HK-2 (cell line): ENCODE data around the gene ATP6AP2.
"Not testable (repeated sequence)": the region's sequence is repeated elsewhere in the genome, so short reads cannot be mapped to it uniquely, and the experiment has no call there.

Experiments
- DNase-seq: peaks from one replicate; pipeline ENCODE4 v3.0.0-alpha.2; 2018; ENCODE audit not compliant: unreplicated experiment

ATP6AP2 gene

GRCh38 chrX:40575411-40575810, 5.4 kb upstream of the ATP6AP2 start:
- not testable (repeated sequence) for DNase-seq

- DNase-seq, result no peak
These were observed 4.5 kb upstream of the ATP6AP2 start for GRCh38 chrX:40576291-40576690.

- DNase-seq, result no peak
These were observed 2.6 kb upstream of the ATP6AP2 start for GRCh38 chrX:40578039-40578695.

GRCh38 chrX:40579141-40579540, 1.6 kb upstream of the ATP6AP2 start:
- no peak for DNase-seq

- DNase-seq, result no peak
These were observed 752 bp upstream of the ATP6AP2 start for GRCh38 chrX:40579900-40580536.

DNA sequence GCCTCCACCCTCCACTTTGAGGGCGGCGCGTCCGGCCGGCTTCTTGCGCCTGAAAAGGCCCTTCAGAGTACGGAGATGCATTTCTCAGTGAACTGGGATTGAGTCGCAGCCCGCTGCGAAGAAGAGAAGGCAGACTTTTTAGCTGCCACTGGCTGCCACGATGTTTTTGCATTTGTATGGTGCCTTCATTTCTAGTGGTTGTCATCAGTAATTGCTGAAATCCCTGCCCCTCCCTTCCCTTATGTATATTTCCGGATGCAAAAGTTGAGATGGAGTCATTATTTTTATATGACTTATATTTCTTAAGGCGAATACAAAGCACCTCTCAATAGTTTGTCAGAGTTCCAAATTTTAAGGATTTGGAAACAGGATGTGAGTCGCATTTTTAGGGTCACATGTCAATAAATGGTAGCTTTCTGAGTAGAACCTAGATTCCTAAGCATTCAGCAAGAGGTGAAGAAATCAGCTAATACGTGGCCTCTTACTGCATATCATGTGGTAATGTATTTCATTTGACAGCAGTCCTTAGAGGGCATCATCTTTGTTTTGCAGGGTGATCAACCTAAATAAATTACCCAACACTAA, 658 bp downstream of the ATP6AP2 start:
- no peak for DNase-seq

DNA sequence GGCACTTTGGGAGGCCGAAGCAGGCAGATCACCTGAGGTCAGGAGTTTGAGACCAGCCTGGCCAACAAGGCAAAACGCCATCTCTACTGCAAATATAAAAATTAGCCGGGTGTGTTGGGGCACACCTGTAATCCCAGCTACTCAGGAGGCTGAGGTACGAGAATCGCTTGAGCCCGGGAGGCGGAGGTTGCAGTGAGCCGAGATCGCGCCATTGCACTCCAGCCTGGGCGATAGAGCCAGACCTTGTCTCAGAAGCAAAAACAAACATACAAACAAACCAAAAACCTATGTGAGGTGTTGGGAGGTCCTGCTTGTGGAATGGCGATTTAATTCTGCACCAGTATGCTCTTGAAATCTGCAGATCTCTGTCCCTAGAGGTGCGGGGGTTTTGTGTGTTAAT, 1.4 kb downstream of the ATP6AP2 start:
- not testable (repeated sequence) for DNase-seq

- no peak for DNase-seq
These were observed 2.0 kb downstream of the ATP6AP2 start for GRCh38 chrX:40582811-40583210.

GRCh38 chrX:40587623-40588022, 6.9 kb downstream of the ATP6AP2 start:
- not testable (repeated sequence) for DNase-seq

DNA sequence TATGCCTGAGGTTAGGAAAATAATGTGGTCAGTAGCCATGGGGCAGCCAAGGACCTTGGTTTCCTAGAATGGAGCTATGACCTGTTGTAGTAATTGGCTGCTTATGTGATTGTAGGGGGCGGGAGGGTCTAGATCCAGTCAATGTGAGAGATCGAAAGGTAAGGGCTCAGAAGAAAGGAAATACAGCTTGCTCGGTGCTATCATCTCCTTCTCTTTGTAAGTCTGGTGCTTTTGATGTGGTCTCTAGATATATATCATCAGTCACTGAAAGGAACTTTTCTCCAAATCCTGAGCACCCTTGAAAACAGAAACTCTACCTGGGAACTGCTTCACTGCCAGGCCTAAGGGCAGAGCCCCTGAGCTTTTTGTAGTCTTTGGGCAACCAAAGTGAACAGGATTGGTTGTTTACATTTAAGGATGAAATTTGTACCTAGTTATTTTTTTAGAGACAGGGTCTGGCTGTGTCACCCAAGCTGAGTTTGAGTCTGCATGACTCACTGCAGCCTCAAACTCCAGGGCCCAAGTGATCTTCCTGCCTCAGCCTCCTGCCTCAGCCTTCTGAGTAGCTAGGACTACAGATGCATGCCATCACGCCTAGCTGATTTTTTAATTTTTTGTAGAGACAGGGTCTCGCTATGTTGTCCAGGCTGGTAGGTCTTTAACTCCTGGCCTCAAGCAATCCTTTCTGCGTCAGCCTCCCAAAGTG, 9.0 kb downstream of the ATP6AP2 start:
- DNase-seq, result not testable (repeated sequence)

GRCh38 chrX:40603446-40603845, 22.7 kb downstream of the ATP6AP2 start:
- no peak for DNase-seq

- no peak for DNase-seq
These were observed 26.6 kb downstream of the ATP6AP2 start for GRCh38 chrX:40607381-40607780.

DNA sequence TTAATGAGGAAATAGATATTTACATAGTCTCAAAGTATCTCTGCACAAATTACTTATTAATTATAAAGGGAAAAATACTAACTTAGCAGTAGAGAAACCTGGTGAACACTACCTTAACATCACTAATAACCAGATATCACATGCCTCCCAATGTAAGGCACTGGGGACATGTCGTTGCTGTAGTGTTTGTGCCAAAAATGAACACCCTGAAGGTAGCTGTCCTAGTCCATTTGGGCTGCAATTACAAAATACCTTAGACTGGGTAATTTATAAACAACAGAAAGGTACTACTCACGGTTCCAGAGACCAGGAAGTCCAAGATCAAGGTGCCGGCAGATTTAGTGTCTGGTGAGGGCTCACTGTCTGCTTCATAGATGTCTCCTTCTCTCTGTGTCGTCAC, 31.7 kb downstream of the ATP6AP2 start:
- DNase-seq, result no peak

- DNase-seq, result no peak
These were observed 35.2 kb downstream of the ATP6AP2 start for GRCh38 chrX:40615976-40616375.

DNA sequence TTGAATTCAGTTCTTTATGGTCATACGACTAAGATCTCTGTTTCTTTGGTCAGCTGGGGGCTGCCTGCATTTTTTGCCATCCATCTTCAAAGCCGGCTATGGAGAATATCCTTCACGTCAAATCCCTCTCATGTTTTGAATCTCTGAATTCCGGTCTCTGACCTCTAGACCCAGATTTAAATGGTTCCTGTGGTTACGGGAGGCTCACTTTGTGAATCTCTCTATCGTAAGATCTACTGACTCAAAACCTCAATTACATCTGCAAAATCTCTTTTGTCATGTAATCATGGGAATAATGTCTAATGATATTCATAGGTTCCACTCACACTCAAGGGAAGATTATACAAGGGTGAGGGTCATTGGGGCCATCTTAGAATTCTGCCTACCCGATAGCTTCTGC, 36.8 kb downstream of the ATP6AP2 start:
- DNase-seq, result no peak

- DNase-seq, result no peak
These were observed 41.8 kb downstream of the ATP6AP2 start for GRCh38 chrX:40622479-40623138.

GRCh38 chrX:40623139-40623536, 42.4 kb downstream of the ATP6AP2 start, which contains the start of gene MPC1L:
TSS of gene MPC1L (plus strand) at chrX:40623428. CDS start at chrX:40623566, 138 bp downstream.
- DNase-seq, result no peak

- DNase-seq, result no peak
These were observed 42.9 kb downstream of the ATP6AP2 start for GRCh38 chrX:40623665-40624064.

GRCh38 chrX:40625294-40625693, 44.5 kb downstream of the ATP6AP2 start:
- no peak for DNase-seq

GRCh38 chrX:40628506-40628905, 47.7 kb downstream of the ATP6AP2 start:
- DNase-seq, result no peak

- DNase-seq, result no peak
These were observed 51.4 kb downstream of the ATP6AP2 start for GRCh38 chrX:40632199-40632598.

GRCh38 chrX:40637687-40638086, 56.9 kb downstream of the ATP6AP2 start:
- DNase-seq, result no peak
